Parathyroid adenoma (tissue), 2 donors: Measurements from ENCODE around the gene CDKN2AIPNL.

Source experiments
- H2AFZ ChIP-seq: fragments of 300-600 bp; sonication (generic); one replicate; pipeline ENCODE4 v1.7.0; 2017; ENCODE audit warnings: antibody characterized with exemption, mild to moderate bottlenecking
- H3K27ac ChIP-seq: fragments of 300-600 bp; sonication (generic); one replicate; pipeline ENCODE4 v1.7.0; 2017
- H3K27me3 ChIP-seq: fragments of 300-600 bp; sonication (generic); one replicate; pipeline ENCODE4 v1.7.0; 2017; ENCODE audit warnings: low read length; ENCODE audit not compliant: control insufficient read depth, insufficient read depth
- H3K36me3 ChIP-seq: fragments of 300-600 bp; sonication (generic); one replicate; pipeline ENCODE4 v1.7.0; 2017; ENCODE audit warnings: low read length; ENCODE audit not compliant: control insufficient read depth, insufficient read depth
- H3K4me1 ChIP-seq: fragments of 300-600 bp; sonication (generic); one replicate; pipeline ENCODE4 v1.7.0; 2017; ENCODE audit warnings: control low read depth
- H3K4me2 ChIP-seq: fragments of 300-600 bp; sonication (generic); one replicate; pipeline ENCODE4 v1.7.0; 2017; ENCODE audit warnings: low read length
- H3K4me3 ChIP-seq: fragments of 300-600 bp; sonication (generic); one replicate; pipeline ENCODE4 v1.7.0; 2017; ENCODE audit warnings: low read depth, low read length
- H3K79me2 ChIP-seq: fragments of 300-600 bp; sonication (generic); one replicate; pipeline ENCODE4 v1.7.0; 2017; ENCODE audit warnings: control low read depth
- H3K9ac ChIP-seq: fragments of 300-600 bp; sonication (generic); one replicate; pipeline ENCODE4 v1.7.0; 2017; ENCODE audit warnings: mild to moderate bottlenecking
- H3K9me3 ChIP-seq: fragments of 300-600 bp; sonication (generic); one replicate; pipeline ENCODE4 v1.7.0; 2017; ENCODE audit warnings: low read length; ENCODE audit not compliant: control insufficient read depth
- CTCF ChIP-seq: fragments of 300-600 bp; sonication (generic); IDR thresholded peaks from one replicate; pipeline ENCODE4 v1.7.0; 2017; ENCODE audit warnings: antibody characterized with exemption, mild to moderate bottlenecking
- donor health status: primary hyperparathyroidism.

CDKN2AIPNL gene

GRCh38 chr5:134365604-134366003 lies 46.1 kb downstream of the CDKN2AIPNL start:
- Histone ChIP-seq H3K9me3 (no peaks in the 10 kb centered on the region), H3K79me2 (peaks cover 7% of the 10 kb centered on the region), H3K9ac (no peak overlapping the region), H3K36me3 (no peaks in the 10 kb centered on the region), H2AFZ (no peak overlapping the region), H3K4me3 (no peak overlapping the region), H3K4me2 (no peak overlapping the region), H3K4me1 (peaks cover 5% of the 10 kb centered on the region), H3K27me3 (no peaks in the 10 kb centered on the region), H3K27ac (no peak overlapping the region)
- TF ChIP-seq CTCF: no peak

GRCh38 chr5:134355681-134356080 lies 56.0 kb downstream of the CDKN2AIPNL start:
- Histone ChIP-seq H3K4me3 (no peak overlapping the region), H3K79me2 (peaks cover 14% of the 10 kb centered on the region), H3K9ac (no peak overlapping the region), H3K36me3 (no peaks in the 10 kb centered on the region), H3K27ac (no peak overlapping the region), H2AFZ (no peak overlapping the region), H3K4me2 (no peak overlapping the region), H3K4me1 (peaks cover 2% of the 10 kb centered on the region), H3K9me3 (no peaks in the 10 kb centered on the region), H3K27me3 (no peaks in the 10 kb centered on the region)
- TF ChIP-seq CTCF: no peak
